ENCODE results near the gene MZB1.

Gene MZB1

DNA sequence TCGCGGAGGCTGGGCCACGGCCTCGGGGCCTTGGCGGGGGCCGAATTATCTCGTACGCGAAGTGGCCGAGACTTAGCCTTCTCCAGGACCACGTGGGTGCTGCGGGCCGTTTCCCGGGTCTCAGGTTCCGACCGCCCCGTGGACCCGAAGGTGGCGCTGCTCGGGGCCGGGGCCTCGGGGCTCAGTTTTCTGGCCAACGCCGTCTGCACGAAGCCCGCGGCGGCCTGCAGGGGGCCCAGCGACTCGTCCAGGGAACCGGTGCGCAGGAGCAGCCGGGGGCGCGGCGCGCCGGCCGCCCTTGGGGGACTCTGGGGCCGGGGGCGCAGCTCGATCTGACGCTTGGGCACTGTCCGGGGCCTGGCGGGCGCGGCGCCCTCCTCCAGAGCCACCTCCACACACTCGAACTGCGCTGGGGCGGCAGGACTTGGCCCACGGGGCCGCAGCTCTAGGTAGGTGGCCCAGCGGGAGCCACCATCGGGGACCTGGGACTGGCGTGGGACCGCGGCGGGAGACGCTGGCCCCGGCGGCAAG, 4.5 kb upstream of the MZB1 start:
- Histone ChIP-seq H3K36me3 (ENCODE audit: insufficient read depth, insufficient read length, low read length) (peaks cover 5% of the 10 kb centered on the region), H3K4me1 (ENCODE audit: insufficient read depth, insufficient read length) (peaks cover 11% of the 10 kb centered on the region), H3K9ac (ENCODE audit: insufficient read length, low read depth) (peak overlapping the region; percentile 71), H3K4me3 (ENCODE audit: insufficient read length, low read depth) (peak overlapping the region; percentile 33), H3K27me3 (ENCODE audit: insufficient read depth, insufficient read length) (peaks cover 16% of the 10 kb centered on the region), H3K9me3 (ENCODE audit: insufficient read depth, low read length) (peaks cover 10% of the 10 kb centered on the region; the same call in 1 of the 2 replicates)
- DNase-seq (ENCODE audit: low read depth, low spot score), result peak; percentile 43
- no peak for TF ChIP-seq YY1 (IDR thresholded peaks at IDR 0.05; ENCODE audit: insufficient read depth, insufficient read length)
- no peak for TF ChIP-seq ZNF274 (IDR thresholded peaks at IDR 0.05; ENCODE audit: low read depth, low read length)
- TF ChIP-seq SUZ12 (IDR thresholded peaks at IDR 0.05; ENCODE audit: extremely low read depth, insufficient read depth, insufficient read length), result no peak

GRCh38 chr5:139393497-139394122, 3.9 kb upstream of the MZB1 start:
- H3K27me3 ChIP-seq (ENCODE audit: insufficient read depth, insufficient read length), result peaks cover 16% of the 10 kb centered on the region
- peaks cover 5% of the 10 kb centered on the region for H3K36me3 ChIP-seq (ENCODE audit: insufficient read depth, insufficient read length, low read length)
- peaks cover 11% of the 10 kb centered on the region for H3K4me1 ChIP-seq (ENCODE audit: insufficient read depth, insufficient read length)
- no peak for DNase-seq (ENCODE audit: low read depth, low spot score)
- peak overlapping the region; percentile 33 for H3K4me3 ChIP-seq (ENCODE audit: insufficient read length, low read depth)
- peaks cover 10% of the 10 kb centered on the region; the same call in 1 of the 2 replicates for H3K9me3 ChIP-seq (ENCODE audit: insufficient read depth, low read length)
- TF ChIP-seq ZNF274 (IDR thresholded peaks at IDR 0.05; ENCODE audit: low read depth, low read length), result no peak
- no peak for TF ChIP-seq YY1 (IDR thresholded peaks at IDR 0.05; ENCODE audit: insufficient read depth, insufficient read length)
- TF ChIP-seq SUZ12 (IDR thresholded peaks at IDR 0.05; ENCODE audit: extremely low read depth, insufficient read depth, insufficient read length), result no peak
- H3K9ac ChIP-seq (ENCODE audit: insufficient read length, low read depth), result peak overlapping the region; percentile 71

DNA sequence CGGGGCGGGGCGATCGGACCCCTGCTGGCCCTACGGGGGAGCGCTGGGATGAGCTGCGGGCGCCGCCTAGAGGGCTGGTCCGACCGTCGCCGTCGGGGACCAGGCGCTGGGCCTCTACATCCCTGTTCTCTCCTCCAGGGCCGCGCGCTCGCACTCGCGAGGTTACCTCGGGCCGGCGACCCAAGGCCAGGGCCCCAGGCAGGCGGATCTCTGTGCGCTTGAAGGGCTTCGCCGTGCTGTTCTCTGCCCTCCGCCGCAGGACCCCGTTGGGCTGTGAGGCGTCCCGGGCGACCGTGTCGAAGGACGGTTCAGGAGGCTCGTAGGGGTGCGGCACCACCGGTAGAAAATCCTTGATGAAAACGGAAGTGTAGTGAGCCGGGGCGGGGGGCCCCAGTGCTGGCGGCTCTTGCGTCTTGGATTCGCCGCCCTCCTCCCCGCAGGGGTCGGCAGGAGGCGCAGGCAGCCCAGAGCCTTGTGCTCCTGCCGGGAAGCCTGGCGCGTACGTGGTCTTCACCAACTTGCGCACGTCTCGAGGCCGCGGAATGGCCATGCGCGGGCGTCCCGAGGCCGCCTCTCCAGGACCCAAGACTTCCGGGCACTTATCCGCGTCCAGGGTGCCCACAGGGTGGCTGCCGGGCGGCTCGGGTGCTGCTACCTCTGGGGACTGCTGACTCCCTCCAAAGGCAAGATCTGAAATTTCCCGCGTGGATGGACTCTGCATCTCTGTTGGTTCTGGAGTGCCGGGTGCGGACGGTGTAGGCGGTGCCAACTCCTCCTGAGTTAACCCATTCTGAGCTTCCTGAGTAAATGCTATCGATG, 3.2 kb upstream of the MZB1 start:
- Histone ChIP-seq H3K9ac (ENCODE audit: insufficient read length, low read depth) (peak overlapping the region; percentile 71), H3K27me3 (ENCODE audit: insufficient read depth, insufficient read length) (peaks cover 16% of the 10 kb centered on the region), H3K4me1 (ENCODE audit: insufficient read depth, insufficient read length) (peaks cover 13% of the 10 kb centered on the region), H3K4me3 (ENCODE audit: insufficient read length, low read depth) (peak overlapping the region; percentile 33), H3K9me3 (ENCODE audit: insufficient read depth, low read length) (peaks cover 10% of the 10 kb centered on the region; the same call in 1 of the 2 replicates), H3K36me3 (ENCODE audit: insufficient read depth, insufficient read length, low read length) (peaks cover 5% of the 10 kb centered on the region)
- DNase-seq (ENCODE audit: low read depth, low spot score), result no peak
- TF ChIP-seq SUZ12 (IDR thresholded peaks at IDR 0.05; ENCODE audit: extremely low read depth, insufficient read depth, insufficient read length), result no peak
- no peak for TF ChIP-seq YY1 (IDR thresholded peaks at IDR 0.05; ENCODE audit: insufficient read depth, insufficient read length)
- no peak for TF ChIP-seq ZNF274 (IDR thresholded peaks at IDR 0.05; ENCODE audit: low read depth, low read length)

GRCh38 chr5:139392324-139392677, 2.6 kb upstream of the MZB1 start:
- peaks cover 5% of the 10 kb centered on the region for H3K36me3 ChIP-seq (ENCODE audit: insufficient read depth, insufficient read length, low read length)
- peaks cover 14% of the 10 kb centered on the region for H3K4me1 ChIP-seq (ENCODE audit: insufficient read depth, insufficient read length)
- no peak for TF ChIP-seq YY1 (IDR thresholded peaks at IDR 0.05; ENCODE audit: insufficient read depth, insufficient read length)
- TF ChIP-seq SUZ12 (IDR thresholded peaks at IDR 0.05; ENCODE audit: extremely low read depth, insufficient read depth, insufficient read length), result no peak
- no peak for TF ChIP-seq ZNF274 (IDR thresholded peaks at IDR 0.05; ENCODE audit: low read depth, low read length)
- H3K9me3 ChIP-seq (ENCODE audit: insufficient read depth, low read length), result peaks cover 10% of the 10 kb centered on the region; the same call in 1 of the 2 replicates
- H3K9ac ChIP-seq (ENCODE audit: insufficient read length, low read depth), result no peak overlapping the region
- peaks cover 16% of the 10 kb centered on the region for H3K27me3 ChIP-seq (ENCODE audit: insufficient read depth, insufficient read length)
- peak overlapping the region; percentile 33 for H3K4me3 ChIP-seq (ENCODE audit: insufficient read length, low read depth)
- DNase-seq (ENCODE audit: low read depth, low spot score), result no peak

DNA sequence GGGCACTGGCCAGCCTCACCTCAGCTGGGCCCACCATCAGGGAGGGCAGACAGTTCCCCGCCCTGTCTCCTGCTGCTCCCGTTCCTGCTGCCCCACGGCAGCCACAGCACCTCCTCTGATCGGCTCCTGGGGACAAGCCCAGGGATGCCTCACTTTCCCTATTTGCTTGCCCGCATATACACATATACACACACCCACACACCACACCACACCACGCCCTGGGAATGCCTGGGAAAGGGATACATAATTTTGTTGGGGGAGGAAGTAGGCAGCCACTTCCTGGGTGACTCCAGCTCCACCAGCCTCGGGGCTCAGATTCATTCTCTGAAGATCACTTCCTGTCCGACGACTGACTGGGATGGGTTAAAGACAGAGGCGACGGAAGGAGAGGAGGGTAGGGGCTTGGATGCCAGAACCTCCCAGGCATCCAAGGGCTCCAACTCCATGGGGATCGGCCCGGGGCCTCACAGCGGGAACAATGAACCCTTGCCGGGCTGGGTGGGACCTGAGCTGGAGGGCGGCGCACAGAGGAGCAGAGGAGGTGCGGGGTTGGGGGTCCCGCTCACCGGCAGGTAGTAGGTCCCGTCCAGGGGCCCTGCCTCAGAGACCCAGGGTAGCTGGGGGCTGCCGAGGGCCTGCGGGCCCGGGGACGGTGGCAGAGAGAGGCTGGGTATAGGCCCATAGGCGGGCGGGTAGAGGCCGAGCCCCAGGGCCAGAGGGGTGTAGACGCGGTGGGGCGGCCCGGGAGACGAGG, 2.0 kb upstream of the MZB1 start:
- no peak for TF ChIP-seq YY1 (IDR thresholded peaks at IDR 0.05; ENCODE audit: insufficient read depth, insufficient read length)
- TF ChIP-seq ZNF274 (IDR thresholded peaks at IDR 0.05; ENCODE audit: low read depth, low read length), result no peak
- TF ChIP-seq SUZ12 (IDR thresholded peaks at IDR 0.05; ENCODE audit: extremely low read depth, insufficient read depth, insufficient read length), result no peak
- Histone ChIP-seq H3K9me3 (ENCODE audit: insufficient read depth, low read length) (peaks cover 10% of the 10 kb centered on the region; the same call in 1 of the 2 replicates), H3K9ac (ENCODE audit: insufficient read length, low read depth) (no peak overlapping the region), H3K4me1 (ENCODE audit: insufficient read depth, insufficient read length) (peaks cover 14% of the 10 kb centered on the region), H3K27me3 (ENCODE audit: insufficient read depth, insufficient read length) (peaks cover 16% of the 10 kb centered on the region), H3K4me3 (ENCODE audit: insufficient read length, low read depth) (no peak overlapping the region), H3K36me3 (ENCODE audit: insufficient read depth, insufficient read length, low read length) (peaks cover 5% of the 10 kb centered on the region)
- no peak for DNase-seq (ENCODE audit: low read depth, low spot score)

DNA sequence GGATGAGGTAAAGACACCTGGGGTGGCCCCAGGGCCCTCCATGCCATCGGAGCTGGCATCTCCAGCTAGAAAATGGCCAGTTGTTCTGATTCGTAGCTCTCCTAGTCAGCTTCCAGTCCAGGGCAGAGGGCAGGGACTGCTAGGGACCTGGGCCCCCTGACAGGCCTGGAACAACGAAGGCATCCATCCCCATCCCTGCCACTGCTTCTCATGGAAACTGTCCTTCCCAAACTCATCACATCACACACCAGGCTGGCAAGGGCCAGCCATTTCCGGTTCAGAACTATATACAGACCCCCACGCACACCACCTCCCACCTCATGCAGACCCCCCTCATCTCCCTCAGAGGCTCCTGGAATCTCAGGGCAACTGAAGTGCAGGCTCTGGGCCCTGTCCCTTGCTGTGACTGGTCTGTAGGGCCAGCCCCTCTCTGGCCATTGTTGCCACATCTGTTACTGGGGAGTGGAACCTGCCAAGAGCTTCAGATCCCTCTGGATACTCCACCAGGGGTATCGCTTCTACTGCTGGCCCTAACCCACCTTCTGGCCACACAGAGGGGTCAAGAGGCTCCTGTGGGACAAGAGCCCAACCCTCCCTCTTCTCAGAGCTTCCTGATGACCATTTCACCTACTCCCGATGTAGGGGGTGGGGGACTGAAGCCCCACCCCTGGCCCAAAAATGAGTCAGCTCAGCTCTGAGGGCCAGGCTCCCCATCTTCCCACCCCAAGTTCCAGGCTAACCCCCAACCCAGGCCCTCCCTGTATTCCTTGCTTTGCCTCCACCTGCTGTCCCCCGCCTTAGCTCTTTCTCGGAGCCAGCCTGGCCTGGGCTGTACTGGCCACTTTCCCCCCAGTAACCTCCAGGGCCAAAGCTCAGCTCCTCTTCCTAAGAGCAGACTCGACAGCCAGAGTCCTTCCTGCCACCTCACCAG, 1.2 kb upstream of the MZB1 start:
- TF ChIP-seq SUZ12 (IDR thresholded peaks at IDR 0.05; ENCODE audit: extremely low read depth, insufficient read depth, insufficient read length), result no peak
- TF ChIP-seq ZNF274 (IDR thresholded peaks at IDR 0.05; ENCODE audit: low read depth, low read length), result no peak
- no peak for TF ChIP-seq YY1 (IDR thresholded peaks at IDR 0.05; ENCODE audit: insufficient read depth, insufficient read length)
- Histone ChIP-seq H3K36me3 (ENCODE audit: insufficient read depth, insufficient read length, low read length) (peaks cover 5% of the 10 kb centered on the region), H3K27me3 (ENCODE audit: insufficient read depth, insufficient read length) (peaks cover 16% of the 10 kb centered on the region), H3K9ac (ENCODE audit: insufficient read length, low read depth) (no peak overlapping the region), H3K9me3 (ENCODE audit: insufficient read depth, low read length) (peaks cover 10% of the 10 kb centered on the region; the same call in 1 of the 2 replicates), H3K4me1 (ENCODE audit: insufficient read depth, insufficient read length) (peaks cover 11% of the 10 kb centered on the region), H3K4me3 (ENCODE audit: insufficient read length, low read depth) (no peak overlapping the region)
- no peak for DNase-seq (ENCODE audit: low read depth, low spot score)

Data from NT2/D1 (cell line).